ENCODE data around the gene ANKRD44.

GRCh38 chr2:197204519-197205250, 105.9 kb downstream of the ANKRD44 start:
- TF ChIP-seq CTCF (IDR thresholded peaks at IDR 0.05; ENCODE audit: borderline replicate concordance, extremely low read depth, low read length, poor library complexity, severe bottlenecking) (no peak), EZH2 (IDR thresholded peaks at IDR 0.05; ENCODE audit: borderline replicate concordance, low read depth, low read length, severe bottlenecking) (no peak)
